ENCODE data around the gene DDX5.
"Not testable (repeated sequence)": the region's sequence is repeated elsewhere in the genome, so short reads cannot be mapped to it uniquely, and the experiment has no call there.

The DDX5 gene

DNA sequence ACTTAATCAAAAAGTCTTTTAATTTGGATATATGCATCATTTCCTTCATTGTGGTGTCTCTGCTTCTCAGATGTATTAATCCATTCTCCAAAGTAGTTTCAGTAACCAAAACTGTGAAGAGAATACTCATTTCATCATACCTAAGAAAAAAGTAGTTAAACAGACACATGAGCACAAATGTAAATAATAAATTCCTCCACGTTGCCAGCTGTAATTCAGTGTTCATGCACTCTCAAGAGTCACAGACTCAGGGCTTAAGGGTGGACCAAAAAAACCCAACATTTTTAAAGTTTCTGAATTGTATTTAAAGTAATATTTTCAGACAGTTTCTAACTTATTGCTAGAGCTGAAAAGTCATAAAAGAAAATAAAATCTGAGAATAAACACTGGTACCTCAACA lies 28.2 kb downstream of the DDX5 start:
- DNase-seq (ENCODE audit: insufficient read length, low spot score) (no peak), FAIRE-seq (no peak)
- TF ChIP-seq, protein P1, sequence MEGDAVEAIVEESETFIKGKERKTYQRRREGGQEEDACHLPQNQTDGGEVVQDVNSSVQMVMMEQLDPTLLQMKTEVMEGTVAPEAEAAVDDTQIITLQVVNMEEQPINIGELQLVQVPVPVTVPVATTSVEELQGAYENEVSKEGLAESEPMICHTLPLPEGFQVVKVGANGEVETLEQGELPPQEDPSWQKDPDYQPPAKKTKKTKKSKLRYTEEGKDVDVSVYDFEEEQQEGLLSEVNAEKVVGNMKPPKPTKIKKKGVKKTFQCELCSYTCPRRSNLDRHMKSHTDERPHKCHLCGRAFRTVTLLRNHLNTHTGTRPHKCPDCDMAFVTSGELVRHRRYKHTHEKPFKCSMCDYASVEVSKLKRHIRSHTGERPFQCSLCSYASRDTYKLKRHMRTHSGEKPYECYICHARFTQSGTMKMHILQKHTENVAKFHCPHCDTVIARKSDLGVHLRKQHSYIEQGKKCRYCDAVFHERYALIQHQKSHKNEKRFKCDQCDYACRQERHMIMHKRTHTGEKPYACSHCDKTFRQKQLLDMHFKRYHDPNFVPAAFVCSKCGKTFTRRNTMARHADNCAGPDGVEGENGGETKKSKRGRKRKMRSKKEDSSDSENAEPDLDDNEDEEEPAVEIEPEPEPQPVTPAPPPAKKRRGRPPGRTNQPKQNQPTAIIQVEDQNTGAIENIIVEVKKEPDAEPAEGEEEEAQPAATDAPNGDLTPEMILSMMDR (IDR thresholded peaks at IDR 0.05; ENCODE audit: insufficient read depth, missing control alignments) = no peak

DNA sequence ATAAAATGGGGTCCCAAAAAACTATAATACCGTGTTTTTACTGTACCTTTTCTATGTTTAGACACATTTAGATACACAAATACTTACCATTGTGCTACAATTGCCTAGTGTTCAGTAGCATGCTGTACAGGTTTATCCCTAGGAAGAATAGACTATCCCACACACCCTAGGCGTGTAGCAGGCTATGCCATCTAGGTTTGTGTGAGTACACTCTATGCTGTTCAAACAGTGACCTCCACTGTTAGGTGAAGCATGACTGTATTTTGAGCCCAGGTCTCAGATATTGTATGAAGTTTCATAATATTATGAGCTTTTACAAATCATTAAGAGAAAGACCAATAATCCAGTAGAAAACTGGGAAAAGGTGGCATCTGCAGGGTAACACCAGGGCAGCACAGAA lies 33.5 kb downstream of the DDX5 start:
- no peak for DNase-seq (ENCODE audit: insufficient read length, low spot score)
- TF ChIP-seq, protein P1 (IDR thresholded peaks at IDR 0.05; ENCODE audit: insufficient read depth, missing control alignments) = no peak
- FAIRE-seq = no peak

DNA sequence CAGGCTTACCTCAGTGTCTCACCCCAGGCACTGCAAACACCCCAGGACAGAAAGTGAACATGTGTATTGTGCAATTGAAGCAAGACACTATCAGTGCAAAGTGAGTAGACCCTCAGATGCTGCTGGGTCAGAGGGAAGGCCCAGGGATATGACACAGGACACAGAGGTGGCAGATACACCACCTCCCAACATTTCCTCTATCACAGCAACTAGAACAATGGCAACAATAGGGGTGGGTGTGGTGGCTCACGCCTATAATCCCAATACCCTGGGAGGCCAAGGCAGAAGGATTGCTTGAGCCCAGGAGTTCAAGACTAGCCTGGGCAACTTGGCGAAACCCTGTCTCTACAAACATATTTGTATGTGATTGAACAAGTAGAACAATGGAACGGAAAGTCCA lies 34.6 kb downstream of the DDX5 start:
- TF ChIP-seq, protein P1 (IDR thresholded peaks at IDR 0.05; ENCODE audit: insufficient read depth, missing control alignments) = no peak
- DNase-seq (ENCODE audit: insufficient read length, low spot score) (no peak), FAIRE-seq (no peak)

DNA sequence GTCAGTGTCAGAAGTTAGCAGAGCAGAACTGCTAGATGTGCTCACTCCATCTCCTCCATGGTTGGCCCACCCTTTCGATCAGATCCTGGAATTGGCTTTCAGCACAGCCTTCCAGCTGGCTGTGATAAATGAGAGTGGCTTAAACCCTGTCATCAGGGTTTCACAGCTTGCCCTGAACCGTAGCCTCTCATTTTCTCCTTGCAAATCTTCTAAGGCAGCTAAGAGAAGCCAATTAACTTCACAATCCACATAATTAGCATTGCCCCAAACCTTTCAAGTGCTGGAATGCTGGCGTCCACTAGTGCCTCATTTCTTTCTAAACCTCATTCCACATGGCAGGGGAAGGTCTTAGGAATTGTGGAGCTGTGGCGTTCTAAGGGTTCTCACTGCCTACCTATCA lies 35.5 kb downstream of the DDX5 start:
- TF ChIP-seq, protein P1 (IDR thresholded peaks at IDR 0.05; ENCODE audit: insufficient read depth, missing control alignments) = no peak
- no peak for DNase-seq (ENCODE audit: insufficient read length, low spot score)
- FAIRE-seq = no peak

DNA sequence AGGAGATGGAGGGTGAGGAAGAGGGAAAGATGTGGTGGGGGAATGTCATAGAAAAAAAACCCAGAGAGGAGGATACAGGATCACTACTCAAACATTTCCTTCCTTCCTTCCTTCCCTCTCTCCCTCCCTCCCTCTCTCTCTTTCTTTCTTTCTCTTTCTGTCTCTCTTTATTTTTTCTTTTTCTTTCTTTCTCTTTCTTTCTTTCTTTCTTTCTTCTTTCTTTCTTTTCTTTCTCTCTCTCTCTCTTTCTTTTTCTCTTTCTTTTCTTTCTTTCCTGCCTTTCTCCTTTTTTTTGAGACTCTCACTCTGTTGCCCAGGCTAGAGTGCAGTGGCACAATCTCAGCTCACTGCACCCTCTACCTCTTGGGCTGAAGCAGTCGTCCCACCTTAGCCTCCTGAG lies 39.3 kb downstream of the DDX5 start:
- DNase-seq (ENCODE audit: insufficient read length, low spot score); FAIRE-seq: not testable (repeated sequence)

DNA sequence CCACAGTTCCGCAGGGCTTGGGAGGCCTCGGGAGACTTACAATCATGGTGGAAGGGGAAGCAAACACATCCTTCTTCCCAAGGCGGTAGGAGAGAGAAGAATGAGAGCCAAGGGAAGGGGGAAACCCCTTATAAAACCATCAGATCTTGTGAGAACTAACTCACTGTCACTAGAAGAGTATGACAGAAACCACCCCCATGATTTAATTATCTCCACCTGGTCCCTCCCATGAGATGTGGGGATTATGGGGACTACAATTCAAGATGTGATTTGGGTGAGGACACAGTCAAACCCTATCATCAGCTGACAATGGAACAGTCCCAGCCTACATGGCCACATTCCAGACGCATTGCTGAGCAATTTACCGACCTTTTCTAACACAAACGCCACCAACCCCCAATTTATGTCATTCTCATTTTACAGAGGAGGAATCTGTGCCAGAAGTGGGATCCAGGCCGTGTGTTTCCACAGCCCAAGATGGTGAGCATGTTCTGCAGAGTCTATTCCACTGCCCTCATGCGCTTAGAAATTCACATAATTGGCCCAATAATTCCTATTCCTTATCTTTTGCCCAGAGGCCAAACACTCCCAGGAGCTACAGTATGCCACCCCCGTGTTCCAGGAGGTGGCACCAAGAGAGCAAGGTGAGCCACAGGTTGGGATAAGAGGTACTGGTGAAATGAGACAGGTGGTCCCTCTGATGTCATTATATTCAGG lies 39.9 kb downstream of the DDX5 start:
- no peak for DNase-seq (ENCODE audit: insufficient read length, low spot score)
- TF ChIP-seq, protein P1 (IDR thresholded peaks at IDR 0.05; ENCODE audit: insufficient read depth, missing control alignments) = no peak
- no peak for FAIRE-seq

DNA sequence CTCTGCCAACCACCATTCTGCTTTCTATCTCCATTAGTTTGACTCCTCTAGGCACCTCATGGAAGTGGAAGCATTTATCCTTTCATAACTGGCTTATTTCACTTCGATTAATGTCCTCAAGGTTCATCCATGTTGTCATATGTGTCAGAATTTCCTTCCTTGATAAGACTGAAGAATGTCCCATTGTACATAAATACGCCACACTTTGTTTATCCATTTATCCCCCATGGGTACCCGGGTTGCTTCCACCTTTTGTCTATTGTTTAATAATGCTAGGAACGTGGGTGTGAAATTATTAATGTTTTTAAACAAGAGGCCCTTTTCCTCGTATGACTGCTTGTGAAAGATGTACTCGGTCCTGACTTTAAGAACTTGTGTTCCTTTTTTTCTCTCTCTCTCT lies 44.3 kb downstream of the DDX5 start:
- FAIRE-seq = no peak
- no peak for DNase-seq (ENCODE audit: insufficient read length, low spot score)
- TF ChIP-seq, protein P1 (IDR thresholded peaks at IDR 0.05; ENCODE audit: insufficient read depth, missing control alignments) = no peak

DNA sequence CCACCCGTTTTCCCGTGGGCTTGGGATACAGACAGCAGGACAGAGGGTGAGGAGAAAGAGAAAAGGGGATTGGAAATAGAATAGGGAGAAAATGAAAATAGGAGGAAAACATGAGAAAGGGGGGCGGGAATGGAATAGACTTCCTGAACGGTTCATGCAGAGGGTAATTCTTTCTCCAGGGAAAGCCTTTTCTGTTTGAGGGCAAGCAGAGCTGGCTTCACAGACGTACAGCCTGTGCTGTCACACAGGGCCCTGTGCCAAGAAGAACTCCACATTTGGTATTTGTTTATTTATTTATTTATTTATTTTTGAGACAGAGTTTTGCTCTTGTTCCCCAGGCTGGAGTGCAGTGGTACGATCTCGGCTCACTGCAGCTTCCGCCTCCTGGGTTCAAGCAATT lies 45.1 kb downstream of the DDX5 start:
- TF ChIP-seq, protein P1 (IDR thresholded peaks at IDR 0.05; ENCODE audit: insufficient read depth, missing control alignments) = no peak
- FAIRE-seq (no peak), DNase-seq (ENCODE audit: insufficient read length, low spot score) (no peak)

DNA sequence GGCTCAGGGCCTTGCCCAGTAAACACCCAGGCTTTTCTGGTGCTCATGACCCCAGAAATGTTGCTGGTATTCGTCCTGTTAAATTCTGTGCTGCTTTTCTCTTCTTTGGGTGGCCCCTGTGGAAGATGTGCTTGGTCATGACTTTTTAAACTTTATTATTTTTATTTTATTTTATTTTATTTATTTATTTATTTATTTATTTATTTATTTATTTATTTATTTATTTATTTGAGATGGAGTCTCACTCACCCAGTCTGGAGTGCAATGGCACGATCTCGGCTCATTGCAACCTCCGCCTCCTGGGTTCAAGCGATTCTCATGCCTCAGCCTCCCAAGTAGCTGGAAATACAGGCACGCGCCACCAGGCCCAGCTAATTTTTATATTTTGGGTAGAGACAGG lies 46.3 kb downstream of the DDX5 start:
- FAIRE-seq; DNase-seq (ENCODE audit: insufficient read length, low spot score): not testable (repeated sequence)

Measured in D721Med (cell line).